GM23248 (cell line): Measurements from ENCODE around the gene COX20. TPM values are rescaled to one million over a fixed set of nuclear protein-coding genes. Genes with fewer than 3 reads are reported as not detected.

Source experiments
- DNase-seq: peaks from one replicate; pipeline ENCODE4 v3.0.0-alpha.2; 2015
- H2AFZ ChIP-seq: fragments of 200-600 bp; sonication (generic); 2 replicates; pipeline ENCODE4 v1.6.1; 2016; ENCODE audit warnings: antibody characterized with exemption
- H3F3A ChIP-seq: fragments of 200-600 bp; sonication (generic); 2 replicates; pipeline ENCODE4 v1.6.1; 2016; ENCODE audit warnings: mild to moderate bottlenecking, antibody characterized with exemption, mixed run types; ENCODE audit not compliant: insufficient read depth
- H3K27ac ChIP-seq: fragments of 200-600 bp; sonication (generic); 2 replicates; pipeline ENCODE4 v1.5.1; 2016; ENCODE audit warnings: mild to moderate bottlenecking
- H3K27me3 ChIP-seq: fragments of 200-600 bp; sonication (generic); replicated peaks from 2 replicates; pipeline ENCODE4 v1.6.1; 2016; ENCODE audit warnings: mild to moderate bottlenecking; ENCODE audit not compliant: insufficient read depth
- H3K36me3 ChIP-seq: fragments of 200-600 bp; sonication (generic); 2 replicates; pipeline ENCODE4 v1.6.1; 2016; ENCODE audit warnings: low read depth, mild to moderate bottlenecking
- H3K4me1 ChIP-seq: fragments of 200-600 bp; sonication (generic); 2 replicates; pipeline ENCODE4 v1.6.1; 2016; ENCODE audit warnings: mild to moderate bottlenecking; ENCODE audit not compliant: insufficient read depth
- H3K4me2 ChIP-seq: fragments of 200-600 bp; sonication (generic); one replicate; pipeline ENCODE4 v1.6.1; 2016; ENCODE audit warnings: mild to moderate bottlenecking; ENCODE audit not compliant: unreplicated experiment
- H3K4me3 ChIP-seq: fragments of 200-600 bp; sonication (generic); 2 replicates; pipeline ENCODE4 v1.5.1; 2016; ENCODE audit warnings: mild to moderate bottlenecking
- H3K79me2 ChIP-seq: fragments of 200-600 bp; sonication (generic); 2 replicates; pipeline ENCODE4 v1.6.1; 2016; ENCODE audit warnings: mild to moderate bottlenecking; ENCODE audit not compliant: insufficient read depth
- H3K9ac ChIP-seq: fragments of 200-600 bp; sonication (generic); 2 replicates; pipeline ENCODE4 v1.6.1; 2016; ENCODE audit warnings: mild to moderate bottlenecking
- H3K9me2 ChIP-seq: fragments of 200-600 bp; sonication (generic); 2 replicates; pipeline ENCODE4 v1.6.1; 2016; ENCODE audit warnings: mixed run types, mild to moderate bottlenecking, moderate library complexity; ENCODE audit not compliant: insufficient read depth
- H3K9me3 ChIP-seq: fragments of 200-600 bp; sonication (generic); one replicate; pipeline ENCODE4 v1.6.1; 2017; ENCODE audit warnings: low read depth
- H4K20me1 ChIP-seq: fragments of 200-600 bp; sonication (generic); 2 replicates; pipeline ENCODE4 v1.6.0; 2016; ENCODE audit not compliant: insufficient read depth
- EZH2 ChIP-seq: fragments of 200-600 bp; sonication (generic); IDR thresholded peaks from 2 replicates; pipeline ENCODE4 v1.6.1; 2018; ENCODE audit warnings: antibody characterized with exemption, mild to moderate bottlenecking; ENCODE audit not compliant: insufficient read depth, poor library complexity, severe bottlenecking
- EZH2phosphoT487 ChIP-seq: fragments of 200-600 bp; sonication (generic); IDR thresholded peaks from 2 replicates; pipeline ENCODE4 v1.6.1; 2018; ENCODE audit warnings: antibody characterized with exemption, moderate library complexity, mild to moderate bottlenecking, low read depth; ENCODE audit not compliant: insufficient read depth
- WGBS, 2 experiments: methylation state at CpG; one replicate each; pipeline ENCODE4 v1.1.6; 2015 to 2017; ENCODE audit warnings: low lambda C conversion rate in 2 of 2, low coverage in 1 of 2; ENCODE audit errors: missing lambda C conversion rate in 2 of 2; 5-methylcytosine and 5-hydroxymethylcytosine counted together
- in situ Hi-C: fragments of 300-500 bp; cut with MboI; formaldehyde crosslinking; loops from 2 replicates; pipeline ENCODE4 v1.15.0; 2020
- polyA plus RNA-seq: library from polyadenylated mRNA; unstranded; fragments of >200 nt; fragmentation: Nextera tagmentation; extraction: Ambion mirVana; gene quantifications from 2 replicates; pipeline ENCODE4 v1.2.1, GENCODE V29; 2016
- total RNA-seq: library from RNA; depleted of rRNA; stranded (reverse); fragments of >200 nt; shearing (Covaris generic); gene quantifications from 2 replicates; pipeline ENCODE4 v1.2.3, GENCODE V29; 2014

The COX20 gene
- total and polyA plus RNA-seq, 2 experiments from 2014 or later: 21.9 to 86.5 TPM

- in situ Hi-C loops: no loop called here
Measured at GRCh38 chr1:244796719-244797406, 38.6 kb upstream of the COX20 start.

DNA sequence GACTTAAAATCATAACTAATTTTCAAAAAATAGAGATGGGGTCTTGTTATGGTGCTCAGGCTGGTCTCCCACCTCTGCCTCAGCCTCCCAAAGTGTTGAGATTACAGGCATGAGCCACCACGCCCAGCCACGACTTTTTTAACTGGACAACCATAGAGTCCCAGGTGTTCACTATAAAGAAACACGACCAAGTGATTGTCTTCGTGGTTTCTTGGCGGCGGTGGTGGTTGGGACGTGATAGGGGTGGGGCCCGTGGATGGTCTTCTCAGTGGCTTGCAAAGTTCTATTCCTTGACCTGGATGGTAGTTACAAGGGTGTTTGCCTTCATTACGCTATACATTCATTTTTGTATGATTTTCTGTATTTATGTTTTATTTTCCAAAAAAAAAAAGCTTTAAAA is 34.6 kb upstream of the COX20 start:
- Histone ChIP-seq H3K4me1 (no peaks in the 10 kb centered on the region), H3K9me2 (no peaks in the 10 kb centered on the region), H2AFZ (no peak overlapping the region), H3K79me2 (no peaks in the 10 kb centered on the region), H3K4me2 (no peak overlapping the region), H3K27ac (no peak overlapping the region), H3K4me3 (no peak overlapping the region), H3K9me3 (no peaks in the 10 kb centered on the region), H3K9ac (no peak overlapping the region), H4K20me1 (no peaks in the 10 kb centered on the region), H3K36me3 (no peaks in the 10 kb centered on the region), H3F3A (no peaks in the 10 kb centered on the region), H3K27me3 (no peaks in the 10 kb centered on the region)
- WGBS, 2 experiments: 74 to 79% methylated on average over 9 of the region's 9 CpGs
- no peak for DNase-seq
- in situ Hi-C loops: no loop called here
- no peak for TF ChIP-seq EZH2
- TF ChIP-seq EZH2phosphoT487: no peak

More at GRCh38 chr1:244796719-244797406, 38.6 kb upstream of the COX20 start:
- H4K20me1 ChIP-seq: no peaks in the 10 kb centered on the region
- DNase-seq: peak; percentile 68
- no peaks in the 10 kb centered on the region for H3K9me3 ChIP-seq
- no peak overlapping the region for H2AFZ ChIP-seq
- TF ChIP-seq EZH2phosphoT487 (no peak), EZH2 (no peak)
- no peaks in the 10 kb centered on the region for H3K9me2 ChIP-seq
- H3K79me2 ChIP-seq: no peaks in the 10 kb centered on the region
- no peaks in the 10 kb centered on the region for H3K36me3 ChIP-seq
- H3K27me3 ChIP-seq: no peaks in the 10 kb centered on the region
- H3K9ac ChIP-seq: no peak overlapping the region
- WGBS, 2 experiments: 27 to 29% methylated on average over 10 of the region's 10 CpGs
- H3K4me3 ChIP-seq: no peak overlapping the region
- no peak overlapping the region for H3K4me2 ChIP-seq
- no peak overlapping the region for H3K27ac ChIP-seq
- H3K4me1 ChIP-seq: peaks cover 4% of the 10 kb centered on the region; the same call in 1 of the 2 replicates
- no peaks in the 10 kb centered on the region for H3F3A ChIP-seq

- no peaks in the 10 kb centered on the region for H3K79me2 ChIP-seq
- no peak overlapping the region for H3K4me3 ChIP-seq
- no peaks in the 10 kb centered on the region for H3F3A ChIP-seq
- H2AFZ ChIP-seq: peak overlapping the region; percentile 53; the same call in 1 of the 2 replicates
- H4K20me1 ChIP-seq: no peaks in the 10 kb centered on the region
- H3K27me3 ChIP-seq: no peaks in the 10 kb centered on the region
- in situ Hi-C loops: no loop called here
- no peaks in the 10 kb centered on the region for H3K9me2 ChIP-seq
- no peak overlapping the region for H3K9ac ChIP-seq
- no peaks in the 10 kb centered on the region for H3K36me3 ChIP-seq
- TF ChIP-seq EZH2phosphoT487: no peak
- TF ChIP-seq EZH2: no peak
- H3K4me2 ChIP-seq: peak overlapping the region; percentile 14
- H3K27ac ChIP-seq: no peak overlapping the region
- 37 to 41% methylated on average over 14 of the region's 14 CpGs for WGBS, 2 experiments
- no peaks in the 10 kb centered on the region for H3K9me3 ChIP-seq
- peak; percentile 62 for DNase-seq
- H3K4me1 ChIP-seq: no peaks in the 10 kb centered on the region
Measured at GRCh38 chr1:244801246-244801645, 34.2 kb upstream of the COX20 start.

DNA sequence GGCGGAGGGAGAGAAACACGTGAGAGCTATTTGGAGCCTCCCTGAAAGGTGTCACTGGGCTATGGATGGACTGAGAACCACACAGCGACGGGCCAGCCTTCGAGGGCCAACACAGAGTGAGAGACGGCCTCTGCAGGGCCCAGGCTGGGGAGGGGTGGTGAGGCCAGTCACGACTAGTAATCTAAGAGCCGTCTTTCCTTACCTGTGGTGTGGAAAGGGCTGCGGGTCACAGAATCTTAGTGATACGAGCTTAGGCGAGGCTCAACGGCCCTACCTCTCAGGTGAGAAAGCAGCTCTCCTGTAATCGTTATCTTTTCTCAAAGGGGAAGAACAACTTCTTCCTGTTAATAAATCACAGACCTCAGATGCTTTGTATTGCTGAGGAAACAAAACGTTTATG is 33.4 kb upstream of the COX20 start:
- Histone ChIP-seq H3K79me2 (no peaks in the 10 kb centered on the region), H3K9me2 (no peaks in the 10 kb centered on the region), H3K27ac (no peak overlapping the region), H3K4me1 (no peaks in the 10 kb centered on the region), H3K27me3 (no peaks in the 10 kb centered on the region), H4K20me1 (no peaks in the 10 kb centered on the region), H3K4me2 (no peak overlapping the region), H3K9ac (no peak overlapping the region), H3K36me3 (no peaks in the 10 kb centered on the region), H3K9me3 (no peaks in the 10 kb centered on the region), H3F3A (no peaks in the 10 kb centered on the region), H3K4me3 (no peak overlapping the region), H2AFZ (no peak overlapping the region)
- 57 to 60% methylated on average over 14 of the region's 14 CpGs for WGBS, 2 experiments
- TF ChIP-seq EZH2 (no peak), EZH2phosphoT487 (no peak)
- no peak for DNase-seq
- in situ Hi-C loops: no loop called here
